IMR-90 (cell line): ENCODE results near the gene TNS1. TPM values are rescaled to one million over a fixed set of nuclear protein-coding genes. Genes with fewer than 3 reads are reported as not detected.

ENCODE experiments used
- ATAC-seq: fragments of 200-7000 bp; cut with Tn5 transposase; 2 replicates; pipeline ENCODE4 v1.9.1; 2020; ENCODE audit warnings: low read depth, mild to moderate bottlenecking, moderate library complexity
- BruUV-seq: library from RNA; stranded (reverse); fragments of 400-500 nt; replicated peaks from 2 replicates; lab custom pipeline; 2021; lab: Mats Ljungman, UMichigan
- CTCF ChIA-PET: fragments of 300-600 bp; formaldehyde crosslinking; extraction: SDS; loops from one replicate; lab custom pipeline; 2021; ENCODE audit warnings: antibody characterized with exemption; lab: Yijun Ruan, JAX
- POLR2A ChIA-PET: fragments of 300-600 bp; sonication (Branson Sonifier 250); formaldehyde crosslinking; loops from one replicate; lab custom pipeline; 2022; ENCODE audit warnings: antibody characterized with exemption; ENCODE audit not compliant: unreplicated experiment; lab: Charles Lee
- DNase-seq: peaks from one replicate; pipeline ENCODE4 v3.0.0; 2013
- H2AFZ ChIP-seq: replicated peaks from 2 replicates; pipeline ENCODE3; 2013; ENCODE audit warnings: low read length, mild to moderate bottlenecking; ENCODE audit not compliant: poor library complexity
- H2AK5ac ChIP-seq: 2 replicates; pipeline ENCODE4 v1.6.1; 2013; ENCODE audit warnings: low read depth, low read length, inconsistent platforms
- H2AK9ac ChIP-seq: replicated peaks from 2 replicates; pipeline ENCODE3; 2013; ENCODE audit warnings: mild to moderate bottlenecking, low read depth, low read length, moderate library complexity; ENCODE audit not compliant: poor library complexity
- H2BK120ac ChIP-seq: 2 replicates; pipeline ENCODE4 v1.6.1; 2013; ENCODE audit warnings: low read depth, low read length, inconsistent platforms
- H2BK15ac ChIP-seq: 3 replicates; pipeline ENCODE4 v1.6.1; 2013; ENCODE audit warnings: low read depth, low read length, inconsistent platforms
- H2BK20ac ChIP-seq: 2 replicates; pipeline ENCODE4 v1.6.1; 2013; ENCODE audit warnings: low read depth, mild to moderate bottlenecking, inconsistent platforms, low read length, moderate library complexity
- H2BK5ac ChIP-seq: 2 replicates; pipeline ENCODE4 v1.6.1; 2013; ENCODE audit warnings: mild to moderate bottlenecking, low read depth, low read length, inconsistent platforms; ENCODE audit not compliant: poor library complexity, severe bottlenecking
- H3K14ac ChIP-seq: replicated peaks from 2 replicates; pipeline ENCODE4 v1.6.1; 2013; ENCODE audit warnings: low read depth, low read length, inconsistent platforms
- H3K18ac ChIP-seq: 2 replicates; pipeline ENCODE4 v1.6.1; 2013; ENCODE audit warnings: low read depth, low read length, control low read depth
- H3K23ac ChIP-seq: 2 replicates; pipeline ENCODE4 v1.6.1; 2013; ENCODE audit warnings: low read depth, low read length, inconsistent platforms
- H3K27ac ChIP-seq: 2 replicates; pipeline ENCODE4 v1.5.1; 2013; ENCODE audit warnings: mild to moderate bottlenecking, control low read depth, low read length; ENCODE audit not compliant: insufficient read depth
- H3K27me3 ChIP-seq: 2 replicates; pipeline ENCODE4 v1.6.1; 2013; ENCODE audit warnings: low read length; ENCODE audit not compliant: control insufficient read depth, insufficient read depth
- H3K36me3 ChIP-seq: 2 replicates; pipeline ENCODE4 v1.6.1; 2013; ENCODE audit warnings: low read length, mixed read lengths; ENCODE audit not compliant: control insufficient read depth, insufficient read depth
- H3K4ac ChIP-seq: 2 replicates; pipeline ENCODE4 v1.6.1; 2013; ENCODE audit warnings: low read depth, low read length, inconsistent platforms
- H3K4me1 ChIP-seq: 2 replicates; pipeline ENCODE4 v1.6.1; 2013; ENCODE audit warnings: low read length, mixed read lengths; ENCODE audit not compliant: control insufficient read depth, insufficient read depth
- H3K4me2 ChIP-seq: 2 replicates; pipeline ENCODE4 v1.6.1; 2013; ENCODE audit warnings: low read depth, mild to moderate bottlenecking, control low read depth, low read length, moderate library complexity
- H3K4me3 ChIP-seq: 2 replicates; pipeline ENCODE4 v1.5.1; 2013; ENCODE audit warnings: low read depth, mild to moderate bottlenecking, control low read depth, low read length, moderate library complexity; ENCODE audit not compliant: insufficient read depth
- H3K56ac ChIP-seq: 2 replicates; pipeline ENCODE4 v1.6.1; 2013; ENCODE audit warnings: low read length, inconsistent platforms; ENCODE audit not compliant: insufficient read depth; ENCODE audit errors: extremely low read depth
- H3K79me1 ChIP-seq, 2 experiments: 2 replicates each; pipeline ENCODE4 v1.6.1; 2013; ENCODE audit warnings: low read length in 2 of 2, inconsistent platforms in 1 of 2, low read depth in 1 of 2
- H3K9ac ChIP-seq: 2 replicates; pipeline ENCODE4 v1.6.1; 2013; ENCODE audit warnings: low read depth, low read length, control low read depth
- H3K9me1 ChIP-seq: 2 replicates; pipeline ENCODE4 v1.6.1; 2013; ENCODE audit warnings: low read length, inconsistent platforms; ENCODE audit not compliant: insufficient read depth
- H3K9me3 ChIP-seq: 2 replicates; pipeline ENCODE4 v1.6.1; 2013; ENCODE audit warnings: low read length; ENCODE audit not compliant: control insufficient read depth, insufficient read depth
- H4K20me1 ChIP-seq: 2 replicates; pipeline ENCODE4 v1.6.1; 2013; ENCODE audit warnings: low read length, inconsistent platforms; ENCODE audit not compliant: insufficient read depth
- H4K5ac ChIP-seq: 2 replicates; pipeline ENCODE4 v1.6.1; 2013; ENCODE audit warnings: mild to moderate bottlenecking, low read depth, low read length, control low read depth
- H4K8ac ChIP-seq, 2 experiments: 2 replicates each; pipeline ENCODE4 v1.6.1; 2013; ENCODE audit warnings: low read depth in 2 of 2, low read length in 2 of 2, control low read depth in 1 of 2, inconsistent platforms in 1 of 2
- H4K91ac ChIP-seq: 2 replicates; pipeline ENCODE4 v1.6.1; 2013; ENCODE audit warnings: low read depth, low read length, inconsistent platforms; ENCODE audit not compliant: insufficient read depth
- BHLHE40 ChIP-seq: fragments of 150-350 bp; IDR thresholded peaks from 2 replicates; pipeline ENCODE4 v1.6.1; 2016; ENCODE audit warnings: mild to moderate bottlenecking, low read depth, low read length
- CEBPB ChIP-seq: IDR thresholded peaks from 2 replicates; pipeline ENCODE4 v1.6.1; 2012; ENCODE audit warnings: low read depth, low read length, improper control_type of control experiment
- CHD1 ChIP-seq: IDR thresholded peaks from 2 replicates; pipeline ENCODE4 v1.6.1; 2012; ENCODE audit warnings: low read depth, low read length, improper control_type of control experiment
- CTCF ChIP-seq: conservative IDR thresholded peaks from 2 replicates; pipeline ENCODE4 v1.5.1; 2012; ENCODE audit warnings: mild to moderate bottlenecking, low read depth, low read length, improper control_type of control experiment
- ELK1 ChIP-seq: fragments of 150-350 bp; IDR thresholded peaks from 2 replicates; pipeline ENCODE4 v1.6.1; 2016; ENCODE audit warnings: low read depth, mild to moderate bottlenecking, low read length, moderate library complexity, borderline replicate concordance
- FOS ChIP-seq: fragments of 150-350 bp; IDR thresholded peaks from 2 replicates; pipeline ENCODE4 v1.6.1; 2016; ENCODE audit warnings: low read depth, low read length
- MAFK ChIP-seq: IDR thresholded peaks from 2 replicates; pipeline ENCODE4 v1.6.1; 2012; ENCODE audit warnings: low read depth, low read length, improper control_type of control experiment
- MAZ ChIP-seq: IDR thresholded peaks from 2 replicates; pipeline ENCODE4 v1.6.1; 2012; ENCODE audit warnings: low read depth, mild to moderate bottlenecking, low read length, improper control_type of control experiment, moderate library complexity, borderline replicate concordance
- MXI1 ChIP-seq: IDR thresholded peaks from 2 replicates; pipeline ENCODE4 v1.6.1; 2012; ENCODE audit warnings: low read depth, mild to moderate bottlenecking, low read length, moderate library complexity, borderline replicate concordance
- NFE2L2 ChIP-seq: fragments of 150-350 bp; IDR thresholded peaks from 2 replicates; pipeline ENCODE4 v1.6.1; 2016; ENCODE audit warnings: low read depth, mild to moderate bottlenecking, low read length
- POLR2A ChIP-seq: IDR thresholded peaks from 2 replicates; pipeline ENCODE4 v1.6.1; 2012; ENCODE audit warnings: mild to moderate bottlenecking, low read depth, low read length
- RAD21 ChIP-seq: IDR thresholded peaks from 2 replicates; pipeline ENCODE4 v1.6.1; 2012; ENCODE audit warnings: low read length, improper control_type of control experiment
- RCOR1 ChIP-seq: IDR thresholded peaks from 2 replicates; pipeline ENCODE4 v1.6.1; 2012; ENCODE audit warnings: mild to moderate bottlenecking, low read length, improper control_type of control experiment; ENCODE audit not compliant: insufficient replicate concordance
- RFX5 ChIP-seq: IDR thresholded peaks from 2 replicates; pipeline ENCODE4 v1.8.0; 2012; ENCODE audit warnings: low read depth, mild to moderate bottlenecking, low read length, moderate library complexity
- USF2 ChIP-seq: fragments of 150-350 bp; IDR thresholded peaks from 2 replicates; pipeline ENCODE4 v1.6.1; 2017; ENCODE audit warnings: mild to moderate bottlenecking, antibody characterized with exemption, low read length, low read depth
- WGBS, 2 experiments: methylation state at CpG; one replicate each; pipeline versions ENCODE4 v1.1.5 to v1.1.7; 2013; ENCODE audit warnings: missing lambda C conversion rate in 2 of 2; ENCODE audit not compliant: insufficient read length in 1 of 2; ENCODE audit errors: extremely low coverage in 2 of 2; 5-methylcytosine and 5-hydroxymethylcytosine counted together
- dilution Hi-C: fragments of 300-500 bp; cut with HindIII; formaldehyde crosslinking; loops from one replicate; pipeline ENCODE4 v1.14.3; 2018; ENCODE audit warnings: low sequenced_read_pairs; ENCODE audit not compliant: unreplicated experiment
- in situ Hi-C: fragments of 300-500 bp; cut with MboI; formaldehyde crosslinking; loops from 3 replicates; pipeline ENCODE4 v1.14.3; 2019; ENCODE audit warnings: low sequenced_read_pairs, inconsistent platforms, mixed read lengths
- intact Hi-C: fragments of 100-400 bp; cut with micrococcal nuclease; formaldehyde crosslinking; loops from 2 replicates; pipeline ENCODE4 v1.10.0; 2022
- polyA plus RNA-seq, 3 experiments: library from polyadenylated mRNA; depleted of rRNA; stranded (reverse); fragments of >200 nt; gene quantifications; 2 replicates each; pipeline ENCODE4 v1.2.3, GENCODE V29; 2012; ENCODE audit warnings: low replicate concordance in 1 of 3
- total RNA-seq: library from RNA; depleted of rRNA; stranded (reverse); fragments of >200 nt; gene quantifications from 2 replicates; pipeline ENCODE4 v1.2.3, GENCODE V29; 2012

Gene TNS1
- total and polyA plus RNA-seq, 2 of the 4 experiments (the other 2 are of a cell fraction) = 41.1 to 45.2 TPM

- Histone ChIP-seq H4K8ac (no peak overlapping the region), H2BK20ac (no peak overlapping the region), H2AK9ac (no peak overlapping the region), H2AK5ac (no peak overlapping the region), H3K27ac (no peak overlapping the region), H4K20me1 (peaks cover 6% of the 10 kb centered on the region; the same call in 1 of the 2 replicates), H4K5ac (no peak overlapping the region), H3K4ac (no peak overlapping the region), H2BK5ac (no peak overlapping the region), H2AFZ (no peak overlapping the region), H3K79me1 (0 out of 4 replicates have a peak, but pooled peaks cover 0 to 3% of the 10 kb centered on the region in 2 experiments), H3K56ac (no peak overlapping the region), H3K23ac (no peak overlapping the region), H3K36me3 (peaks cover 2% of the 10 kb centered on the region; the same call in 1 of the 2 replicates), H3K9me1 (peaks cover 18% of the 10 kb centered on the region), H3K4me3 (no peak overlapping the region), H3K9me3 (no peaks in the 10 kb centered on the region), H3K14ac (no peak overlapping the region), H3K27me3 (no peaks in the 10 kb centered on the region), H2BK120ac (no peak overlapping the region), H3K9ac (no peak overlapping the region), H3K4me2 (no peak overlapping the region), H2BK15ac (no peak overlapping the region), H3K18ac (no peak overlapping the region), H3K4me1 (peaks cover 14% of the 10 kb centered on the region), H4K91ac (no peak overlapping the region)
- WGBS, 2 experiments = no CpG with 5 or more reads among the region's 8 CpGs
- ChIA-PET CTCF (interaction anchor here (0.6 kb wide), 1 partner anchor 259 kb away, joined by 5 read pairs; no protein-coding TSS in a partner anchor), POLR2A (no interaction called here)
- in situ Hi-C loops = loop anchor here (5.0 to 10.0 kb wide), 2 partner anchors 94 to 241 kb away; no protein-coding TSS in a partner anchor
- dilution Hi-C loops = no loop called here
- DNase-seq (no peak), ATAC-seq (no peak)
- intact Hi-C loops = no loop called here
- TF ChIP-seq CTCF (no peak), MAZ (no peak), MAFK (no peak), MXI1 (no peak), BHLHE40 (no peak), FOS (no peak), NFE2L2 (no peak), CEBPB (no peak), RCOR1 (no peak), RAD21 (no peak), POLR2A (no peak), CHD1 (no peak), RFX5 (no peak), ELK1 (no peak), USF2 (no peak)
- no TSS peak for BruUV-seq
These were observed 209.1 kb downstream of the TNS1 start for GRCh38 chr2:217793566-217794132.
